ENCODE results near the gene NOTCH1.

Gene NOTCH1

DNA sequence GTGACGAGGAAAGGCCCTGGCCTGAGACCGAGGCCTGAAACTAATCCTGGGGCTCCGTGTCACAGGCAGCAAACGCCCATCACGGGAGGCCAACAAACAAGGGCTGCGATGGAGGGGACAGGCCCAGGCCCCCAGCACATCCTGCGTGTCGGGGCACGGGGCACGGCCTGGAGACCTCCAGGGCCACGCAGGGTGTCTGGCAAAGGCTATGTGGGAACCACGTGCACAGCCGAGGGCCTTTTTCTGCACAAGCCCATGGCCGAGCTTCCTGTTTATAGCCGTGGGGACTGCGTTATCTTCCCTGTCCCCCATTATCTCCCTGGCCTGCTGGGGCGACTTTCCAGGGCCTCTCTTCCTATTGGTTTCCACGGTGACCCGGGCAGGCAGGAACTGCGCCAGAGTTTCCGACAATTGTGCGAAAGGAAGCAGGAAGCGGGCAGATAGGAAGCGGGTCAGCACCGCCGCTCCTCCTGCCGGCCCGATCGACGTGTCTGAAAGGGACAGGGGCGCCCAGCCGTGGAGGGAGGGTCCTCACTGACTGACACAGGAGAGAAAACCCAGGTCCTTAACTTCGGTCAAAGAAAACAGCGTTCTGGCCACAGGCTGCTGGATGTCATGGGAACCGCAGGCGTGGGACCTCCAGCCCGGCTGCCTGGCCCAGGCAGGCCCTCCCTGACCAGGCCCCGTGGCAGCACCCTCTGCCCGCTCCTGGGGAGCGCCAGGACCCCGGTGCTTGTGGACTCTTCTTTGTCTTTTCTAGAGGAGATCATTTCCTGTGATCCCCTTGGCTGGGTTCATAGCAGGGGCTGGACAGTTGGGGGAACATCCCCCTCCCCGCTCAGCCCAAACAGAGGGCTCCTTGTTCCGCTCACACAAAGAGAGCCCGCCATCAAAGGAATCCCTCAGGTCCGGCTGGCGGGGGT is 33.9 kb downstream of the NOTCH1 start:
- TF ChIP-seq SIN3A (IDR thresholded peaks at IDR 0.05; ENCODE audit: borderline replicate concordance, insufficient read depth, low read length) (no peak), FOXP2 (optimal IDR thresholded peaks at IDR 0.05; ENCODE audit: borderline replicate concordance, extremely low read depth, extremely low read length, insufficient read depth) (no peak), TAF1 (IDR thresholded peaks at IDR 0.05; ENCODE audit: borderline replicate concordance, insufficient read depth, low read length) (no peak), POLR2AphosphoS5 (IDR thresholded peaks at IDR 0.05; ENCODE audit: low read depth, low read length) (no peak)
- TF ChIP-seq, protein P1, sequence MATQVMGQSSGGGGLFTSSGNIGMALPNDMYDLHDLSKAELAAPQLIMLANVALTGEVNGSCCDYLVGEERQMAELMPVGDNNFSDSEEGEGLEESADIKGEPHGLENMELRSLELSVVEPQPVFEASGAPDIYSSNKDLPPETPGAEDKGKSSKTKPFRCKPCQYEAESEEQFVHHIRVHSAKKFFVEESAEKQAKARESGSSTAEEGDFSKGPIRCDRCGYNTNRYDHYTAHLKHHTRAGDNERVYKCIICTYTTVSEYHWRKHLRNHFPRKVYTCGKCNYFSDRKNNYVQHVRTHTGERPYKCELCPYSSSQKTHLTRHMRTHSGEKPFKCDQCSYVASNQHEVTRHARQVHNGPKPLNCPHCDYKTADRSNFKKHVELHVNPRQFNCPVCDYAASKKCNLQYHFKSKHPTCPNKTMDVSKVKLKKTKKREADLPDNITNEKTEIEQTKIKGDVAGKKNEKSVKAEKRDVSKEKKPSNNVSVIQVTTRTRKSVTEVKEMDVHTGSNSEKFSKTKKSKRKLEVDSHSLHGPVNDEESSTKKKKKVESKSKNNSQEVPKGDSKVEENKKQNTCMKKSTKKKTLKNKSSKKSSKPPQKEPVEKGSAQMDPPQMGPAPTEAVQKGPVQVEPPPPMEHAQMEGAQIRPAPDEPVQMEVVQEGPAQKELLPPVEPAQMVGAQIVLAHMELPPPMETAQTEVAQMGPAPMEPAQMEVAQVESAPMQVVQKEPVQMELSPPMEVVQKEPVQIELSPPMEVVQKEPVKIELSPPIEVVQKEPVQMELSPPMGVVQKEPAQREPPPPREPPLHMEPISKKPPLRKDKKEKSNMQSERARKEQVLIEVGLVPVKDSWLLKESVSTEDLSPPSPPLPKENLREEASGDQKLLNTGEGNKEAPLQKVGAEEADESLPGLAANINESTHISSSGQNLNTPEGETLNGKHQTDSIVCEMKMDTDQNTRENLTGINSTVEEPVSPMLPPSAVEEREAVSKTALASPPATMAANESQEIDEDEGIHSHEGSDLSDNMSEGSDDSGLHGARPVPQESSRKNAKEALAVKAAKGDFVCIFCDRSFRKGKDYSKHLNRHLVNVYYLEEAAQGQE (IDR thresholded peaks at IDR 0.05; ENCODE audit: insufficient read depth in 1 of 2, low read depth in 2 of 2, low read length in 2 of 2), result no peak

DNA sequence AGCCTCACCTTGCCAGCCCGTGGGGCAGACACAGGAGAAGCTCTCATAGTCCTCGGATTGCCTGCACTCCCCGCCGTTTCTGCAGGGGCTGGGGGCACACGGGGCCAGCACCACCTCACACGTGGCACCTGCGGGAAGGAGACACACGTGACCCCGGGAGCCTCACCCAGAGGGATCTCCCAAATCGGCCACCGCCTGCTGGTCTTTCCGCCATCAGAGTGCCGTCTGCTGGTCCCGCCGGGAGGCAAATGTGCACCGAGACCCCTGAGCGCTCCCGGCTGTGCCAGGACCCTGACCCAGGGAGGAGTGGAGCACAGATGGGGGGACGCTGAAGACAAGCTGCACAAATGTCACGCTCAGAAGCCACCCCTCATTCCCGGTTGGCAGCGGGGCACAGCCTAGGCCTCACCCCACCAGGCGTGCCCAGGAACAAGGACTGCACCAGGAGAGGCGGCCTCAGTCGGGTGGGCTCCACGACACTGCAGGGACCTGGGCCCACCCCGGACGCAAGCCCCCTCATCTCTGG is 34.6 kb downstream of the NOTCH1 start:
- TF ChIP-seq, protein P1 (IDR thresholded peaks at IDR 0.05; ENCODE audit: insufficient read depth in 1 of 2, low read depth in 2 of 2, low read length in 2 of 2), result no peak
- no peak for TF ChIP-seq FOXP2 (optimal IDR thresholded peaks at IDR 0.05; ENCODE audit: borderline replicate concordance, extremely low read depth, extremely low read length, insufficient read depth)
- TF ChIP-seq TAF1 (IDR thresholded peaks at IDR 0.05; ENCODE audit: borderline replicate concordance, insufficient read depth, low read length), result no peak
- no peak for TF ChIP-seq SIN3A (IDR thresholded peaks at IDR 0.05; ENCODE audit: borderline replicate concordance, insufficient read depth, low read length)
- TF ChIP-seq POLR2AphosphoS5 (IDR thresholded peaks at IDR 0.05; ENCODE audit: low read depth, low read length), result no peak

- no peak for TF ChIP-seq SIN3A (IDR thresholded peaks at IDR 0.05; ENCODE audit: borderline replicate concordance, insufficient read depth, low read length)
- no peak for TF ChIP-seq TAF1 (IDR thresholded peaks at IDR 0.05; ENCODE audit: borderline replicate concordance, insufficient read depth, low read length)
- no peak for TF ChIP-seq FOXP2 (optimal IDR thresholded peaks at IDR 0.05; ENCODE audit: borderline replicate concordance, extremely low read depth, extremely low read length, insufficient read depth)
- TF ChIP-seq, protein P1 (IDR thresholded peaks at IDR 0.05; ENCODE audit: insufficient read depth in 1 of 2, low read depth in 2 of 2, low read length in 2 of 2), result no peak
- no peak for TF ChIP-seq POLR2AphosphoS5 (IDR thresholded peaks at IDR 0.05; ENCODE audit: low read depth, low read length)
Measured at GRCh38 chr9:136510561-136510960, 35.3 kb downstream of the NOTCH1 start.

DNA sequence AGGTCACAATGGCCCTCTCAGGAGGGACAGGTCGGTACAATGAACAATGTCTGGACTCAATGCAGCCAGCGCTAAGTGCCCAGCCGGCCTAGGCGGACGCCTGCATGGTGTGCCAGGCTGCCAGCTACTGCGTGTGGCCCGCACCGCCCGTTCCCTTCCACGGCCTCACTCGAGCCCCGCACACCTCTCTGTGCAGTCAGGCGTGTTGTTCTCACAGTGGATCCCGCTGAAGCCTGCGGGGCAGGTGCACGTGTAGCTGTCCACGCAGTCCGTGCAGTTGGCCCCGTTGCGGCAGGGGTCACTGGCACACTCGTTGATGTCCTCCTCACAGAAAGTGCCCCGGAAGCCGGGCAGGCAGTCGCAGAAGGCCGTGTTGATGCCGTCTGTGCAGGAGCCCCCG is 36.3 kb downstream of the NOTCH1 start:
- no peak for TF ChIP-seq TAF1 (IDR thresholded peaks at IDR 0.05; ENCODE audit: borderline replicate concordance, insufficient read depth, low read length)
- TF ChIP-seq, protein P1 (IDR thresholded peaks at IDR 0.05; ENCODE audit: insufficient read depth in 1 of 2, low read depth in 2 of 2, low read length in 2 of 2), result no peak
- no peak for TF ChIP-seq SIN3A (IDR thresholded peaks at IDR 0.05; ENCODE audit: borderline replicate concordance, insufficient read depth, low read length)
- TF ChIP-seq FOXP2 (optimal IDR thresholded peaks at IDR 0.05; ENCODE audit: borderline replicate concordance, extremely low read depth, extremely low read length, insufficient read depth), result no peak
- no peak for TF ChIP-seq POLR2AphosphoS5 (IDR thresholded peaks at IDR 0.05; ENCODE audit: low read depth, low read length)
